HT1080 (cell line): Measurements from ENCODE around the gene ERVMER34-1. TPM values are rescaled to one million over a fixed set of nuclear protein-coding genes. Genes with fewer than 3 reads are reported as not detected.

Source experiments
- DNase-seq: peaks from one replicate; pipeline ENCODE4 v3.0.0-alpha.2; 2015; ENCODE audit warnings: low read depth
- total RNA-seq: library from RNA; depleted of rRNA; stranded (reverse); fragments of >200 nt; shearing (Covaris generic); gene quantifications from 2 replicates; pipeline ENCODE4 v1.2.3, GENCODE V29; 2014

ERVMER34-1 gene
- total RNA-seq, 1 experiment from 2014 or later, result 0.13 TPM

GRCh38 chr4:52721968-52722815 is 29.0 kb downstream of the ERVMER34-1 start:
- peak; percentile 89 for DNase-seq

GRCh38 chr4:52718123-52718522 is 33.1 kb downstream of the ERVMER34-1 start:
- peak; percentile 86 for DNase-seq

GRCh38 chr4:52716364-52717151 is 34.7 kb downstream of the ERVMER34-1 start:
- DNase-seq, result peak; percentile 1

GRCh38 chr4:52715914-52716313 is 35.3 kb downstream of the ERVMER34-1 start:
- no peak for DNase-seq

- DNase-seq, result no peak
These were observed 35.8 kb downstream of the ERVMER34-1 start for GRCh38 chr4:52715255-52715897.

GRCh38 chr4:52714597-52715254 is 36.5 kb downstream of the ERVMER34-1 start:
- DNase-seq, result peak; percentile 29

- DNase-seq, result peak; percentile 3
These were observed 37.7 kb downstream of the ERVMER34-1 start for GRCh38 chr4:52713456-52713937.

- peak; percentile 97 for DNase-seq
These were observed 38.7 kb downstream of the ERVMER34-1 start for GRCh38 chr4:52712251-52713130.

GRCh38 chr4:52711834-52712250 is 39.4 kb downstream of the ERVMER34-1 start:
- no peak for DNase-seq

- no peak for DNase-seq
These were observed 40.0 kb downstream of the ERVMER34-1 start for GRCh38 chr4:52711272-52711671.

- no peak for DNase-seq
These were observed 42.1 kb downstream of the ERVMER34-1 start for GRCh38 chr4:52709155-52709554.

GRCh38 chr4:52704661-52705060 is 46.6 kb downstream of the ERVMER34-1 start:
- DNase-seq, result no peak

- no peak for DNase-seq
These were observed 47.1 kb downstream of the ERVMER34-1 start for GRCh38 chr4:52704133-52704532.

- no peak for DNase-seq
These were observed 50.0 kb downstream of the ERVMER34-1 start for GRCh38 chr4:52701207-52701606.

- no peak for DNase-seq
These were observed 56.3 kb downstream of the ERVMER34-1 start for GRCh38 chr4:52694936-52695335.

GRCh38 chr4:52693492-52693891 is 57.7 kb downstream of the ERVMER34-1 start:
- no peak for DNase-seq
